GM19351 (cell line): Measurements from ENCODE around the gene CCDC70.

Source experiments
- ATAC-seq: cut with Tn5 transposase; IDR thresholded peaks from one replicate; pipeline ENCODE4 v1.9.1; 2021; ENCODE audit warnings: mild to moderate bottlenecking, moderate library complexity; ENCODE audit not compliant: unreplicated experiment

Gene CCDC70

DNA sequence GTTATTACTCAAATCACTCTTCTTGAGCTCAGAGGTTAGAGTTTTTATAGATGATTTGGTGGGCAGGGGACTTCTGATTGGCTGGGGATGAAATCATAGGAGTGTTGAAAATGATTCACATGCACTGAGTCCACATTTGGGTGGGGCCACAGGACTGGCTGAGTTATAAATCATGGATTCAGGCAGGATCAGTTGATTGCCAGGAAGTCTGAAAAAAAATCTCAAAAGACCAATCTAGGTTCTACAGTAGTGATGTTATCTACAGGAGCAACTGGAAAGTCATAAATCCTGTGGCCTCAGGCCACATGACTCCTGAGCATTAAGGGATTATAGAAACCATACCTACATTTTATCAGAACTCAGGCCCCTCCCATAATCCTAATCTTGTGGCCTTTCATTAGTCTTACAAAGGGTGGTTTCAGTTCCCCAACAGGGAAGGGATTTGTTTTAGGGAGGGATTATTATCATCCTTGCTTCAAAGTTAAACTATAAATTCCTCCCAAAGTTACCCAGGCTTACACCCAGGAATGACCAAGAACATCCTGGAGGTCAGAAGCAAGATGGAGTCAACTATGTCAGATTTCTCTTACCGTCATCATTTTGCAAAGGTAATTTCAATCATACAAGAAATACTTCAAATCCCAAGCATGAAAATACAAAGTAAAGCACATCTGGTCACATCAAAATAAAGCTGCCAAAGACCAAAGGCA lies 5.6 kb upstream of the CCDC70 start:
- no peak for ATAC-seq

DNA sequence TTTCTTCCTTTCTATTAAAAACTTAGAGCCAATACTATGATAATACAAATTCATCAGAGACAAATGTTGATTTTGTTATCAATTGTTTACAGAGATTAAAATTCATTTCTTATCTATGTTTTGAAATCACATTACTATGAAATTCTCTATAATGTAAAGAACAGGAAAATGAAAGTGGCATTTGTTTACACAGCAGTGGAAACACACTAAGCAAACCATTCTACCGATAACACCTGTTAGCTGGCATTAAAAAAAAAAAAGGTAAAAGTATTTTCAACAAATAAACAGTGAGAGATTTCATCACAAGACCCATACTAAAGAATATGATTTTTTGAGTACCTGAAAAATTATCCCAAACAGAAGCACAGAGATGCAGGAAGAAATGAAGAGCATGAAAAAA lies 4.8 kb upstream of the CCDC70 start:
- ATAC-seq: no peak

DNA sequence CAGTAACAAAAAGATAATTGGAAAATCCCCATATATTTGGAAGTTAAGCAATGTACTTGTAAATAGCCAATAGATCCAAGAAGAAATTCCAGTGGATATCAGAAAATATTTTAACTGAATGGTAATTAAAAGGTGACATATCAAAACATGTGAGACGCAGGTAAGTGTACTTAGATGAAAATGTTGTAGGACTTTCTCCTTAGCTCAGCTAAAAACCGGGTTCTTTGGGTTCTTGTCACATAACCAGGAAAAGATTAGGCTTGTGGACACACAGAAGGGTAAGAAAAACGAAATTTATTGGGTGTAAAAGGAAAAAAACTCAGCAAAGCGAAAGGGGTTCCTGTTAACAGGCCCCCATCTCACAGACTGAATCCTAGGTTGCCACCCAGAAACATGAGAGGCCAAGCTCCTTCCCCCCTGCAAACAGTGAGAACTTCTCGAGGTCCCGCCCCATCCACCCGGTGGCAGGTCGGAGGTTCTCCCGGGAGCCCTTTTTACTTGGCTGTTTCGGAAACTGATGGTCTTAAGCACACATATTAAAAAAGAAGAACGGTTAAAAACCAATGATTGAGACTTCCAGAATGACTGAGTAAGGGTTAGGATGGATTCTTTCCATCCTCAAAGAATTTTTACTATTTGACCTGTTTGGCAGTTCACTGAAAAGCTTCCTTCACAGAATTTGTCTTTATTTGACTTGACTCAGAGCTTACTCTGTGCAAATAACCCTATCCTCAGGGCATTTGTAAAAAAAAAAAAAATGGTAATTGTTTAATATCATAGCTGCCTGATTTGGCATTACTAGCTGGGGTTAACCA lies 3.1 kb upstream of the CCDC70 start:
- ATAC-seq: no peak

DNA sequence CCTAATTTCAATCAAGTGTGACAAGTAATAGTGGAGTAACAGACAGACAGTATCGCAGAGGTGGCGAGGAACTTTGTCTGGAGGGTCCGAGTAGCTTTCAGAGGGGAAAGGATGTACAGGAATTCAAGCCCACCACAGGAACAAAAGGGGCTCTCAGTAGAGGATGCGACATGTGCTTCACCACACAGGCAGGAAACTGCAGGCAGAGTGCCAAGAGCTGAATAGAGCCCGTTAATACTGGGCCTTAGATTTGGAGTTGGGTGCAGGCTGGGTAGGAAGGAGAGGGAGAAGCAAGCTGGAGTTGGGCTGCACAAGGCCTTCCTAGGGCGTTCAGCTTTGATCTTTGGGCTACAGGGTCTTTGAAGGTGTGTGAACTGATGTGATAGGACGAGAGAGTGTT lies 1.2 kb downstream of the CCDC70 start:
- no peak for ATAC-seq

DNA sequence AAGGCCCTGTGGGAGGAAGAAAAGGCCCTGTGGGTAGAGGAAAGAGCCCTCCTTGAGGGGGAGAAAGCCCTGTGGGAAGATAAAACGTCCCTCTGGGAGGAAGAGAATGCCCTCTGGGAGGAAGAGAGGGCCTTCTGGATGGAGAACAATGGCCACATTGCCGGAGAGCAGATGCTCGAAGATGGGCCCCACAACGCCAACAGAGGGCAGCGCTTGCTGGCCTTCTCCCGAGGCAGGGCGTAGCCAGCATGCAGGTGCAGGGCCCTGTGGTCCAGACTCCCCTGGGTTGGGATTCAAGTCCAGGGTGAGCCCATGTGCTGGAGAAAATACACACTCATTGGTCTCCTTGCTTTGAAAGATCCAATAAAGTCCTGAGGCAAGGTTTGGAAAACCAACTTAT lies 4.1 kb downstream of the CCDC70 start:
- ATAC-seq: no peak

DNA sequence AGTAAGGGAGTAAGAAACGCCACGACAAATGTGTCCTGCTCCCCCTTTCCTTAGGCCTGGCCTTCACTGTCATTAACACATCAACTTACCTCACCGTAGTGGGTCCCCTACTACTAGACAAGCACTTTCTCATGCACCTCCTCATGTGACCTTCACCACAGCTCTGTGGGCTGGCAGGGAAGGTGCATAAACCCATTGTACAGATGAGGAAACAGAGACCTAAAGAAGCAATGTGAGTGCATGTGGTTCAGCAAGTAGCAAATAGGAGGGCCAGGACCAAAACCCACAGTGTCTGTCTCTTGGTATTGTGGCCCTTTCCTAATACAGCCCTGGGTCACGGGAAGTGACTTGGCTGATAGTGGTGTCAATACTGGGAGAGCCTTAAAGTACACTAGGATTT lies 5.3 kb downstream of the CCDC70 start:
- no peak for ATAC-seq

DNA sequence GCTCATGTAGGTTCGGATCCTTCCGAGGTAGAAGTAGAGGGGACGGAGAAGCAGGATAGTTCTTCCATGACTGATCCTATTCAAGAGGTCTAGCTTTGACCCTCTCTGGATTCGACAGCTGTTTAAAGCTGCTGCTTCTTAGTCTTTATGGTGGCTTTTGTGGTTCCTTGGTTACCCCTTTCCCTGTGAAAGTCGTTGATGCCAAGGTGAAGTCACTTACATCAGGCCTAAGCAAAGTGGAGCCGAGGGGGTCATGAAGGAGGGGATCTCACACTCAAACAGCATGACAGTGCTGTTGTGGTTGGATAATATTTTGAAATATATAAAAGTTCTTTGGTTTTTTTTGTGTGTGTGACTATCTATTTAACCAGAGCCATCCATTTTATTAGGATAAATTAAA lies 8.1 kb downstream of the CCDC70 start:
- no peak for ATAC-seq

DNA sequence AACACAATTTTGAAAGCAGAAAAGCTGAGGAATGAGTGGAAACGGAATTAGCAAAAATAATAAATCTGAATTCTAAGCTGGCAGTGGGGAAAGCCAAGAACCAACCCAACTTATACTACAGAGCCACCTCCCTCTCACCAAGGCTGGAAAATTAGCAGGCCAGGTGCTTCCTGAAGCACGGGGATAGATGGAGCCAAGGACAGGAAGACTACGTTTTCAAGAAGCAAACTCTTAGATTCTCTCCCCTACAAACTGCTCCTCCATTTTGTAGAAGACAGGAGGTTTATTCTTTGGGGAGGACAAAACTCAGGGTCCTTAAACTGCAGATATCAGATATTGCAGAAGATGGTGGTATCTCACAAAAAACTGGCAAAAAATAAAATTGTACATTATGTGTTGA lies 8.8 kb downstream of the CCDC70 start:
- ATAC-seq: no peak

DNA sequence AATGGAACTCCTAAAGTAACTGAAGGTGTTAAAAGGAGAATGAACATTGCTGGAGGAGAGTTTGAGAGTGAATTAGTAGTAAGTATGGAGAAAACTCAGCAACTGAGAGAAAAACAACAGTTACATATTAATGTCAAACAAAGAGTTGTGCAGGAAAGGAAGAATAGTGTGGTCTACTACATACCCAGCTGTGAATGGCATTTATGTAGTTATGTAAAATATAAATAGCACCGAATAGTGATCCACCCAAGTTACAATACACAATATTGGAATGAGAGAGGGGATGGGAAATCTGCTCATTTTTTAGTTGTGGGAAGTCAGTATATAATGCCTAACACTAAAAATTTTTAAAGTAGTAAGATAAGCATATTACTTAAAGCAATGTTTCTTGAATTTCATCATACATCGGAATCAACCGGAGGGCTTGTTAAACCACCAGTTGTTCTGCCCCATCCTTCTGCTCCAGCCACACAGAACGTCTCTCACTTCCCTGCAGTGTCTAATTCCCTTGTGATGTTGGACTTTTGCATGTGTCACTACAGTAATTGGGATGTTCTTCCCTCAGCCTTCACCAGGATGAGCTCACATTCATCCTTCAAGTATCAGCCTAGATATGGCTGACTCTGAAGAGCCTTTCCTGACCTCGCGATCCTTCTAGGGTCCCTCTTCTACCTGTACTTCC lies 11.5 kb downstream of the CCDC70 start:
- no peak for ATAC-seq

DNA sequence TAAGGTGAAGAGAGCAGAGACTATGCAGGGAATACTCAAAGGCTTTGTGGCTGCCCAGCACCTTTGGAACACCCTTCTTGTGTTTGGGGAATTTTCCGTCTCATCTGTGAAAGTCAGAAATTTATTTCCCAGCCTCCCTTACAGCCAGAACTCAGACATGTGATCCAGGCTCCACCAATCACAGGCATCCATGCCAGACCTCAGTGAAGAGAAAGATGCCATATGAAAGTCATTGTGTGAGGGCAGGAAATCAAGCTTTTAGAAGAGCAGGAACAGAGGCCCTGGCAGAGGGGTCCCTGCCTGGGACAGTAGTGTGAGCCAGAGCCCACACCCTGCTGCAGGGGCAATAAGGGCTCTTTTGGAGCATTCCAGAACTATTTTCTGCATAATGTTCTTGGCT lies 12.1 kb downstream of the CCDC70 start:
- ATAC-seq: no peak

DNA sequence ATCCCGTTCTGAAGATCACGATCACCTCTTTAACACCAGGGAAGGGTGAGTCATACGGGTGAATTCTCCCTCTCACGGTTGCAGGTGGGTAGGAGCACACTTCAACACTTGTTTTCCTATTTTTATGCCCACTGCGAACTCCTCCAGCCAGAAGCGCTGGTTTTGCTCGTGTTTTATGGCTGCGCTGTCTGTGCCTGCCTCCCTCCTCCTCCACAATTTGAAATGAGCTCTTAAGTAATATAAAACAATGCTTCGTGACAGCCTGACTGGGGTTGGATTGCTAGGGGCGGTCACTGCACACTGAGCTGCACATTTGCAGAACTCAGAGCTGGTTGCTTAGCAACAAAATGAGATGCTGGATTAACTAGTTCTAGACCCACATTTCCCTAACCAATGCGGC lies 12.9 kb downstream of the CCDC70 start:
- no peak for ATAC-seq

DNA sequence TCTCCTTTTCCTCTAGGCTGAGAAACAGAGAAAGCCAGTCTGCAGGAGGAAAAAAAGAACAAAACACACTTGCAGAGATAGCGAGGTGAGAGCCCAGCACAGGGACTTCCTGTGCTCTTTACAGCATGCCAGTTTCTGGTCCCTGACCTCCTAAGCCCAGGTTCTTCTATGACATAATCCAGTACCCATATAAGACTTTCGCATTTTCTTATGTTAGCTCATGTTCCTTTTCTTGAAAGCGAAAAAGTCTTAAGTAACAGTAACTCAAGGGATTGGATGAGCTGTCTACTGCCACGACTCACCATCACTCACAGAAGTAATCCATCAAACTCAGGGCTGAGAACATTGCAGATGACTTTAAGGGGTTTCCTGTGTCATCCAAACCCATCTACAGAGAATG lies 17.4 kb downstream of the CCDC70 start:
- no peak for ATAC-seq

DNA sequence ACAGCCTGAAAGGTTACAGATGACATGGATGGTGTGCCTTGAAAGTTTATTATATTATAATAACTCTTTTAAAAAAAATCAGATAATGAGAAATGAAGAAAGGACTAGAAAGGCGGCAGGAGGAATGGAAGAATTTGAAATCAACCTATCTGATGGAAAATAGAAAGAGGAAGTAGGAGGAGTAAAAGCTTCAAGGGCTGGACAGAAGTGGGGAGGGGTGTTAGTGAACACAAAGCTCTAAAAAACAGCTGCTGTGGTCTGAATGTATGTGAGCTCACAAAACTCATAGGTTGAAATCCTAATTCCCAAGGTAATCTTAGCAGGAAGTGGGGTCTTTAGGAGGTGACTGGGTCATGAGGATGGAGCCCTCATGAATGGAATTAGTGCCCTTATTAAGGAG lies 19.5 kb downstream of the CCDC70 start:
- no peak for ATAC-seq

DNA sequence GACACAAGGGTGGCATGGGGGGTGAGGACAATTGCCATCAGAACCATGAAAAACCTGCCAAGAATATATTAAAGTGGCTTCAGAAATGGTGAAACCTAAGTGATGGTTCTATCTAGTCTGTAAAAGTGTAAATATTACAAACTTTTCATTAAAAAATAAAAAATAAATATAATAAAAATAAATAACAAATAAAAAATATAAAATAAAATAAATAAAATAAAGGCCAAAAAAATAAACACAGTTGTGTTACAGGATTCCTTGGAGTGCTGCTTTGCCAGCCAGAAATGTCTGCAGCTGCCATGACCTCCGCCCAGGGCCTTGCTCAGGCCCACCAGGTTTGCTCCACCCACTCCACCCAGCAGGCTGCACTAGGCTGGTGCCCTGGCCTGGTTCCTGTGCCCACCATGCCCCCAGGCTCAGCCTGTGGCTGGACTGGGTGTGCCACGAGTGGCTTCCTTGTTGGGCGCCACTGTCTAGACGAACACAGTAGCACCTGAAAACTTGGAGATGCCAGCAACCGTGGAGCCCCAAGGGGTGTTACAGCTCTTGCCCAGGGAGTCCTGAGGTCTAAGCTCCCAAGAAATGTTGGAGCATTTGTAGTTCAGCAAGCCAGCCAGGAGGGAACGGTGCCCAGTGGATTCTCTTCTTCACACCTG lies 20.9 kb downstream of the CCDC70 start:
- ATAC-seq: no peak

DNA sequence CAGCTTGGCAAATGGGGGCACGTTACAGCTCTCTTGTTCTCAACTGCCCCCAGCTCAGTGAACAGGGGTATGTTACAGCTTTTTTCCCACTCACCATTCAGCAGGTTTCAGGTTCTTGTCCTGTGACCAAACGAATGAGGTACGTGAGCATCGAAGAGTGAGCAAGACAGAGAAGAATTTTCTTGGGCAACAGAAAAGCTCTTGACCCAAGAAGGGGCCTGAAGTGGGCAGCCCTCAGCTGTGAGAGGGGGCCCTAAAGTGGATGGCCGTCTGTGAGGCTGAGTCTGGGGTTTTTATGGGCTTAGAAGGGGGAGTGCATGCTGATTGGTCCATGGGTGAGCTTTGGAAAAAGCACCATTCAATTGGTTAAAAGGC lies 21.4 kb downstream of the CCDC70 start:
- no peak for ATAC-seq

DNA sequence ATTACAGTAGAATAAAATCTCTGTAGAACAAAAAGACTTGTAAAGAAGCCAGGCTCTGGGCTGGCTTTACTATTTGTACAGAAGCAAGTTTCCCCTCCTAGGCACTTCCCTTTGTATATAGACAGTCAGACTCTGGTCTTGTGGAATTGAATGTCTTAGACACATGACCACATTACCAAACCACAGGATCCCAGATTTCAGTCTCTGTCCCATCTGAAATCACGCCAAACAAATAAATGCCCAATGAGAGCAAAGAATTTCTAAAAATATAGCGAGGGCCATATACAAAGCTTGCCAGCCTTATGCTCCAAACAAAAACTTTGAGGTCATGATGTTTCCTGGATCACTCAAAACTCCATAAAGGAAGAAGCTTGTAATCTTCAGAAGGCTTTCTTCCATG lies 23.9 kb downstream of the CCDC70 start:
- ATAC-seq: no peak

DNA sequence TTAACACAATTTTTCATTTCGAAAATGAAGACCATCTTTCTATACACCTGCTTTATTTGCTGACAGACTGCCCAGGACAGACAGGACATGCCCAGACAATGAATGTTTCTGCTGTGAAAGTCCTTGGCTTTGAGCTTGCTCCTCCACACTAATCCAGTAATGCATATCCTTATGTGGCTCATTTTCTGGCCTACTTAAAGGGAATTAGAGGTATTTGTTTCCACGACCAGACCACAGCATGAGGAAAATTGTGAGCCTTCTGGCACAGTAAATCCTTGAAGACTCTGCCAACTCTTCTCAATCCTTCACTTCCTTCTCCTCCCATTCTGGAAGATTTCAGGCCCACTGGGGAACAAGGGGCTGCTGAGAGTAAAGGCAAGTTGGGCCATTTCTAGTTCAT lies 25.7 kb downstream of the CCDC70 start:
- ATAC-seq: no peak

DNA sequence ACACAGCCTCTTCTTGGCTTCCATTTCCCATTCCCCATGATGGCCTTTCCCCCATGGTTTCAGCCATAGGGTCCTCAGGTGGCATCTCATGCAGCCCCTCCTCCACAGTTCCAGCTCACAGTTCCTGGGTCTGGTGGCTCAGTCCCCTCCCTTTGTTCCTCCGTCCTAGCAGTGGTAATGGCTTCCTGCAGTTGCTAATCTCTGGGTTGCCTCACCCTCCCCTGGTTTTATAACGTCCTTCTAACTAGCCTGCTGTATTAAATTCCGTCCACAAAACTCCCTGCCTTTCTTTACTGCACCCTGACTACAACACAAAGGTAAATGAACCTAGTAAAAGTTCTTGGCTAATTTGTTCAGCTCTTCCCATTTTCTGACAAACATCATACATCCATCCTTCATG lies 30.9 kb downstream of the CCDC70 start:
- ATAC-seq: no peak

DNA sequence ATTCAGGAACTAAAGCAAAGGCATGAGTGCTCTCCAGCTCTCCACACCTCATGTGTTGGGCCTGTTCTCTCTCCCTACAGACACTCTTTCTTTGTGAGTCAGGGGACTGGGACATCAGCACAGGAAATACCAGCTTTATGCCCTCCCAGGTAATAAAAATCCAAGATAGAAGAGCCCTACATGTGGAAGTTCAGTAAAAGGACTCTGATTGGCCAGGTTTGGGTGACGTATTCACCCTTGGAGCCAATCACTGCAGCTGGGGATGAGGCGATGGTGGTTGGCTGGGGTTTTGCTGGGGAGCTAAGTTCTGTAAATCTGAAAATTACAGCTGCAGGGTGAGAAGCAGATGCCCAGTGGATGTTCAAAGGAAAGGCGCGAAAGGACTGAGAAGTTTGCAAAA lies 32.5 kb downstream of the CCDC70 start:
- peak; percentile 53 for ATAC-seq

DNA sequence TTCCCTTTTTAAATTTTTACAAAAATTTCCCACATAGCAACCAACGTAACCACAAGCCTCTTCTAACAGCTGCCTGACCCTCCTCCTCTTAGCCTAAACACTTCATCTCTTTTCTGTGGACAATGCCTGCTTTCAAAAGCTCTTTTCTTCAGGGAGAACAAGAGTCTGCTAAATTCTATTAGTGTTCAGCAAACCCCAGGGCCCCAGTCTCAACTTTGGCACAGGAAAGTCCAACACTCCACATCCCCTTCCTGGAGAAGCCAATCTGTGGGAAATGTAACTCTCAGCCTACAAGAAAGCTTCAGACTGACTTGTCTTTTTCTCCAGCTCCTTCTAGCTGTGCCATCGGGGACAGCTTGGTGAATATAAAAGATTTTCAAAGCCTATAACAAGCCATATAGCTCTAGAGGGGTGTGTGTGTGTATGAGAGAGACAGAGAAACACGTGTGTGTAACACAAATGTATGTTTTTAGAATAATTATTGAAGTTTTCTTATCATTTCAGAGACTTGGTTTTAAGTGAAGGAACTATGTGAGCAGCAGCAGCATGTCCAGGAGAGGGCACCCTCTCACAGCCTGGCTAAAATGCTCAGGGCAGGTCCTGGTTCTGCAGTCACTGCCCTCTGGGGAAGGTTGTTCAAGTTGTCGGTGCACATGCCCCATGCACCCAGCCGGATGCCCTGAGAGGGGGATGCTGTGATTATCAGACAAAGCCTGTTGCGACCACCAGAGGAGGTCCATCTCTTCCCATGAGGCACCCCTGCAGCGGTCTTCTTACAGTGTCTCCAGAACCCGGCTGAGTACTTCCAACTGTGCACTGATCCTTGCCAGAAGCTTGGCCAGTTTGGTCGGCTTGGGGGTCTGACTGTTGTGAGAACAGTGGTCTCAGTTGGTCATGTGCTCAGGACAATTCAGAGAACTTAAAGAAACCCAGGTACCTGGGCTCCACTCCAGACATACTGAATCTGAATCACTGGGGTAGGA lies 34.4 kb downstream of the CCDC70 start:
- peak; percentile 82 for ATAC-seq
